Measurements from ENCODE around the gene CHID1.

CHID1 gene

DNA sequence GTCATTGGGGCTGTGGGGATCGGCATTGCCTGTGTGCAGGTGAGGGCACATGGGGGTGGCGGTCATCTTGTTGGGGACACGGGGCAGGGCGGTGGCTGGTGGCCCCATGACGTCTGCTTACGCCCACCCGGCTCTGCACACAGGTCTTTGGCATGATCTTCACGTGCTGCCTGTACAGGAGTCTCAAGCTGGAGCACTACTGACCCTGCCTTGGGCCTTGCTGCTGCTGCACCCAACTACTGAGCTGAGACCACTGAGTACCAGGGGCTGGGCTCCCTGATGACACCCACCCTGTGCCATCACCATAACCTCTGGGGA is 72.7 kb downstream of the CHID1 start:
- H3K27me3 ChIP-seq (ENCODE audit: control insufficient read depth, insufficient read depth, low read length) = no peaks in the 10 kb centered on the region
- no peak overlapping the region for H3K9ac ChIP-seq (ENCODE audit: low read length)
- H3K4me3 ChIP-seq (ENCODE audit: low read length) = no peak overlapping the region
- no peaks in the 10 kb centered on the region for H3K9me3 ChIP-seq (ENCODE audit: control insufficient read depth, low read length)
- H3K4me1 ChIP-seq (ENCODE audit: control insufficient read depth, insufficient read depth, low read length) = peaks cover 57% of the 10 kb centered on the region
- H3K36me3 ChIP-seq (ENCODE audit: control insufficient read depth, insufficient read depth, low read length) = peaks cover 34% of the 10 kb centered on the region

DNA sequence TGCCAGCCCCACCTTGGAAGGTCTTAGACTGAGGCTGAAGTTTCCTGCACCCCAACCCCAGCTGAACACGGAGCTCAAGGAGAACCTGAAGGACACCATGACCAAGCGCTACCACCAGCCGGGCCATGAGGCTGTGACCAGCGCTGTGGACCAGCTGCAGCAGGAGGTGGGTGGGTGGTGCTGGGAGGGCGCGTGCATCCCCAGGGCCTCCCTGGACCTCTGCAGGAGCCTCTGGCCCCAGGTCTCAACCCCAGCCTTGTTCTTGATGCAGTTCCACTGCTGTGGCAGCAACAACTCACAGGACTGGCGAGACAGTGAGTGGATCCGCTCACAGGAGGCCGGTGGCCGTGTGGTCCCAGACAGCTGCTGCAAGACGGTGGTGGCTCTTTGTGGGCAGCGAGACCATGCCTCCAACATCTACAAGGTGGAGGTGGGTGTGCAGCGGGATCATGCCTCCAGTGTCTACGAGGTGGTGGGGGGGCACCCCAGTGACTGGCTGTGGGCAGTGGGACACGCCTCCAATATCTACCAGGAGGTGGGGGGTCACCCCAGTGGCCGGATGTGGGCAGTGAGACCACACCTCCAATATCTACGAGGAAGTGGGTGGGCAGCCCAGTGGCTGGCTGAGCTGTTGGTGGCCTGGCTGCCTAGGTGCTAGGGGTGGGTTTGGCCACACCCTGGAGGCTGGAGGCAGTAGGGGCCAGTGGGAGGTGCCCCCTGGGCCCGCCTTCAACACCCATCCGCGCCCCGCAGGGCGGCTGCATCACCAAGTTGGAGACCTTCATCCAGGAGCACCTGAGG is 73.2 kb downstream of the CHID1 start:
- Histone ChIP-seq H3K9me3 (ENCODE audit: control insufficient read depth, low read length) (no peaks in the 10 kb centered on the region), H3K4me3 (ENCODE audit: low read length) (no peak overlapping the region), H3K36me3 (ENCODE audit: control insufficient read depth, insufficient read depth, low read length) (peaks cover 34% of the 10 kb centered on the region), H3K9ac (ENCODE audit: low read length) (peak overlapping the region; percentile 28), H3K4me1 (ENCODE audit: control insufficient read depth, insufficient read depth, low read length) (peaks cover 57% of the 10 kb centered on the region), H3K27me3 (ENCODE audit: control insufficient read depth, insufficient read depth, low read length) (no peaks in the 10 kb centered on the region)

GRCh38 chr11:836700-837099 is 73.9 kb downstream of the CHID1 start:
- Histone ChIP-seq H3K27me3 (ENCODE audit: control insufficient read depth, insufficient read depth, low read length) (no peaks in the 10 kb centered on the region), H3K36me3 (ENCODE audit: control insufficient read depth, insufficient read depth, low read length) (peaks cover 34% of the 10 kb centered on the region), H3K4me3 (ENCODE audit: low read length) (no peak overlapping the region), H3K4me1 (ENCODE audit: control insufficient read depth, insufficient read depth, low read length) (peaks cover 64% of the 10 kb centered on the region), H3K9me3 (ENCODE audit: control insufficient read depth, low read length) (no peaks in the 10 kb centered on the region), H3K9ac (ENCODE audit: low read length) (no peak overlapping the region)

GRCh38 chr11:836274-836673 is 74.3 kb downstream of the CHID1 start:
- no peak overlapping the region for H3K4me3 ChIP-seq (ENCODE audit: low read length)
- peaks cover 34% of the 10 kb centered on the region for H3K36me3 ChIP-seq (ENCODE audit: control insufficient read depth, insufficient read depth, low read length)
- H3K4me1 ChIP-seq (ENCODE audit: control insufficient read depth, insufficient read depth, low read length) = peaks cover 66% of the 10 kb centered on the region
- H3K9ac ChIP-seq (ENCODE audit: low read length) = no peak overlapping the region
- peaks cover under 1% of the 10 kb centered on the region for H3K27me3 ChIP-seq (ENCODE audit: control insufficient read depth, insufficient read depth, low read length)
- H3K9me3 ChIP-seq (ENCODE audit: control insufficient read depth, low read length) = no peaks in the 10 kb centered on the region

- peaks cover 11% of the 10 kb centered on the region for H3K27me3 ChIP-seq (ENCODE audit: control insufficient read depth, insufficient read depth, low read length)
- H3K9ac ChIP-seq (ENCODE audit: low read length) = peak overlapping the region; percentile 90
- H3K4me3 ChIP-seq (ENCODE audit: low read length) = peak overlapping the region; percentile 46
- peaks cover 72% of the 10 kb centered on the region for H3K4me1 ChIP-seq (ENCODE audit: control insufficient read depth, insufficient read depth, low read length)
- peaks cover 26% of the 10 kb centered on the region for H3K36me3 ChIP-seq (ENCODE audit: control insufficient read depth, insufficient read depth, low read length)
- H3K9me3 ChIP-seq (ENCODE audit: control insufficient read depth, low read length) = no peaks in the 10 kb centered on the region
Measured at GRCh38 chr11:834371-835316, 76.0 kb downstream of the CHID1 start.

DNA sequence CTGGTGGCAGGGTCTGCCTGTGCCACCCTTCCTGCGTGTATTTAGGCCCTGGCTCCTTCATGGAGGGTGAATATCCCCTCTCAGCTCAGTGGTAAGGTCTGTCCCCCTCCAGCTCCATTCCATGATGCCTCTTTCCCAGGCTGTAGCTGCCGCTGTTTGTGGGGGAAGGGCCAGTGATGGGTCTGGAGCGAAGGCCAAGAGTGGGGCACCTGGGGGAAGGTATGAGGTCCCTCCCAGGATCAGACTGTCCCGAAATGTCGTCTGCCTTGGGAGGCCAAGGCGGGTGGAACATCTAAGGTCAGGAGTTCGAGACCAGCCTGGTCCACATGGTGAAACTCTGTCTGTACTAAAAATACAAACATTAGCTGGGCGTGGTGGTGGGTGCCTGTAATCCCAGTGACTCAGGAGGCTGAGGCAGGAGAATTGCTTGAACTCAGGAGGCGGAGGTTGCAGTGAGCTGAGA is 76.7 kb downstream of the CHID1 start:
- Histone ChIP-seq H3K27me3 (ENCODE audit: control insufficient read depth, insufficient read depth, low read length) (peaks cover 11% of the 10 kb centered on the region), H3K4me3 (ENCODE audit: low read length) (peak overlapping the region; percentile 63), H3K9ac (ENCODE audit: low read length) (peak overlapping the region; percentile 90), H3K9me3 (ENCODE audit: control insufficient read depth, low read length) (no peaks in the 10 kb centered on the region), H3K36me3 (ENCODE audit: control insufficient read depth, insufficient read depth, low read length) (peaks cover 18% of the 10 kb centered on the region), H3K4me1 (ENCODE audit: control insufficient read depth, insufficient read depth, low read length) (peaks cover 74% of the 10 kb centered on the region)

GRCh38 chr11:833114-833791 is 77.4 kb downstream of the CHID1 start:
- peaks cover 74% of the 10 kb centered on the region for H3K4me1 ChIP-seq (ENCODE audit: control insufficient read depth, insufficient read depth, low read length)

DNA sequence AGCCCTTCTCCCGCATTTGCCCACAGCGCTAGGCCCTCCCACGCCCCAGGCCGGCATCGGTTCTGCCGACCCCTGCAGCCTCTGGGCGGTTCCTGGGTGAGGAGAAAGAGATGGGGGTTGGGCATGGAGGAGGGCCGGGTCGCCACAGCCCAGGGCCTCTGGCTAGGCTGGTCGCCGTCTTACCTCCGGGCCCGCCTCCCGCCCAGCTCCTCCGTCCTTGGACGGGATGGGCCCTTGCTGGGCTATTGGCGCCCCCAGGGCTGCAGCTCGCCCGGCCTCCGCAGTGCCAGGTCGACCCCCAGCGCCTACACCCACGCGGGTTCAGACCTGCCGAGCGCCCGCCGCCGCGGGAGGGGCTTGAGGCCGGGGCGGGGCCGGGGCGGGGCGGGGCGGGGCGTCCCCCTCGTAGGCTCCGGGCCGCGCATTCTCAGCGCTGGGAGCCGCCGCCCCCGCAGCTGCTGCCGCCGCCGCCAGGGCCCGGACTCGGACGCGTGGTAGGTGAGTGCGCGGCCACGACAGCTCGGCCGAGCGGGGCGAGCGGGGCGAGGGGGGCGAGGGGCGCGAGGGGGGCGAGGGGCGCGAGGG is 78.0 kb downstream of the CHID1 start, which contains the start of gene CD151:
Gene CD151 (plus strand): TSS at position 424 of the 585 bp plus-strand sequence. CDS start 3,118 bp downstream, outside the sequence.
- Histone ChIP-seq H3K9me3 (ENCODE audit: control insufficient read depth, low read length) (no peaks in the 10 kb centered on the region), H3K9ac (ENCODE audit: low read length) (peak within 1 kb of the TSS; percentile 90), H3K36me3 (ENCODE audit: control insufficient read depth, insufficient read depth, low read length) (peaks cover 11% of the 10 kb centered on the region), H3K27me3 (ENCODE audit: control insufficient read depth, insufficient read depth, low read length) (peaks cover 19% of the 10 kb centered on the region), H3K4me3 (ENCODE audit: low read length) (peak within 1 kb of the TSS; percentile 63), H3K4me1 (ENCODE audit: control insufficient read depth, insufficient read depth, low read length) (peaks cover 74% of the 10 kb centered on the region)

More at GRCh38 chr11:833114-833791, 77.4 kb downstream of the CHID1 start:
- H3K9ac ChIP-seq (ENCODE audit: low read length) = peak overlapping the region; percentile 90
- no peaks in the 10 kb centered on the region for H3K9me3 ChIP-seq (ENCODE audit: control insufficient read depth, low read length)
- peaks cover 16% of the 10 kb centered on the region for H3K36me3 ChIP-seq (ENCODE audit: control insufficient read depth, insufficient read depth, low read length)
- peak overlapping the region; percentile 63 for H3K4me3 ChIP-seq (ENCODE audit: low read length)
- peaks cover 13% of the 10 kb centered on the region for H3K27me3 ChIP-seq (ENCODE audit: control insufficient read depth, insufficient read depth, low read length)

DNA sequence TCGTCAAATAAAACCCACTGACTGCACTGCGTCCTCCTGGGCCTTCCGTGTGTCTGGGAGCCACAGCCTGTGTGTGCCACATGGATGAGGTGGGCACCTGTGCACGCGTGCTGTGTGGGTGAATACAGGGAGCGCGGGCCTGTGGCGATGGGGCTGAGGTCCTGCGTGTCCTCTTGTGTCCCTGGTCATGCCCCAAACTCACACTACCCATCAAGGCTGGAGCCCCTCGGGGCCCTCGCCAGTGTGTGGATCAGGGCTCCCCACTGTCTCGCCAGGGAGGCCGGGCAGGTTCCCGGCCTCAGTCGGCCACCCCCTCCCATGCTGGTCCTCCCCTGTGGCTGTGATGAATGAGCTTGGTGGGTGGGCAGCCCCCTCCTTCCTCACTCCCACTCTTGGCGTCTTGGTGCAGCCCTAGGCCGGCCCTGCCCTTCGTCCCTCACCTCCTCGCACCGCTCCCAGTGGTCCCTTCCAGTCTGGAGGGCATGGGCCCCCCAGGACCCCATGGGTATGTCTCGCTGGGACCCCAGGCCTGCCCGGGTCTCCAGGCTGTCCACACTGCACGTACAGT is 78.6 kb downstream of the CHID1 start:
- Histone ChIP-seq H3K9me3 (ENCODE audit: control insufficient read depth, low read length) (no peaks in the 10 kb centered on the region), H3K4me1 (ENCODE audit: control insufficient read depth, insufficient read depth, low read length) (peaks cover 73% of the 10 kb centered on the region), H3K36me3 (ENCODE audit: control insufficient read depth, insufficient read depth, low read length) (peaks cover 5% of the 10 kb centered on the region), H3K27me3 (ENCODE audit: control insufficient read depth, insufficient read depth, low read length) (peaks cover 19% of the 10 kb centered on the region), H3K4me3 (ENCODE audit: low read length) (peak overlapping the region; percentile 46), H3K9ac (ENCODE audit: low read length) (peak overlapping the region; percentile 59)

DNA sequence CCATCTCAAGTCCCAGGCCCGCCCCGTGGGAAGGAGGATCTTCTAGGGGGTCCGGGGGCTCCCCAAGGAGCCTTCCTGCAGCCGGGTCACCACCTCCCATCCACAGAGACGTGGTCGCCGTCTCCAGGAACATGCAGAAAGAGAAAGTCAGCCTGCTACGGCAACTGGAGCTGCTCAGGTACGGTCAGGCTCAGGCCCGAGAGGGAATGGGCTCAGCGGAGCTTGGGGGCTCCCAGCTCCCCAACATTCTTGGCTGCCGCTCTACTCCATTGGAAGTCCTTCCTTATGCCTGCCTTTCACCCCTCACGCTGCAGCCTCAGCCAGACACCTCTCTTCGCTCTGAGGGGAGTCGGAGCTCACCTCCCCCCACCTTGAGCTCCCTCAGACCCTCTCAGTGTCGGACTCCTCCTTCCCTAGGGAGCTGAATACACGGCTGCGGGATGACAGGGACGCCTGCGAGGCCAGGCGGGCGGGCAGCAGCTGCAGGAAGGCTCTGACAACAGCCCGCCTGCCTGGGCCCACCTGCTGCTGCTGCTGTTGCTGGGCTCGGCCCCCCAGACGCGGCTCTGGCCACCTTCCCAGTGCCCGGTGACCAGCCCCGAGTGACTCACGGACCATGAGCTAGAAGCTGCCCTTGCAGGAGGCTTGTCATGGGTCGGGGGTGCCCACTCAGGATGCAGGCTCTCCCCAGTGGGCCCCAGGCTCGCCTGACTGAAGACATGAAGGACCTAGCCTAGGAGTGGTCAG is 79.3 kb downstream of the CHID1 start:
- H3K36me3 ChIP-seq (ENCODE audit: control insufficient read depth, insufficient read depth, low read length) = no peaks in the 10 kb centered on the region
- H3K4me1 ChIP-seq (ENCODE audit: control insufficient read depth, insufficient read depth, low read length) = peaks cover 72% of the 10 kb centered on the region
- H3K27me3 ChIP-seq (ENCODE audit: control insufficient read depth, insufficient read depth, low read length) = peaks cover 19% of the 10 kb centered on the region
- no peaks in the 10 kb centered on the region for H3K9me3 ChIP-seq (ENCODE audit: control insufficient read depth, low read length)
- no peak overlapping the region for H3K9ac ChIP-seq (ENCODE audit: low read length)
- peak overlapping the region; percentile 25 for H3K4me3 ChIP-seq (ENCODE audit: low read length)
